H1 (cell line): Measurements from ENCODE around the gene RERE. TPM values are rescaled to one million over a fixed set of nuclear protein-coding genes. Genes with fewer than 3 reads are reported as not detected.

Source experiments
- RBBP5 ChIP-seq: IDR thresholded peaks from 2 replicates; pipeline ENCODE4 v1.7.1; 2012; ENCODE audit warnings: low read depth, mild to moderate bottlenecking, inconsistent platforms, low read length, moderate library complexity, borderline replicate concordance
- RFX5 ChIP-seq: IDR thresholded peaks from 2 replicates; pipeline ENCODE4 v1.6.1; 2011; ENCODE audit warnings: low read depth, low read length, improper control_type of control experiment, borderline replicate concordance
- SUZ12 ChIP-seq: fragments of 200-600 bp; sonication (generic); IDR thresholded peaks from 2 replicates; pipeline ENCODE4 v1.6.1; 2012; ENCODE audit warnings: mild to moderate bottlenecking, inconsistent platforms, low read length, moderate library complexity, mixed read lengths
- TAF7 ChIP-seq: optimal IDR thresholded peaks from 2 replicates; pipeline ENCODE3; 2011; ENCODE audit warnings: low read depth, mild to moderate bottlenecking, inconsistent platforms, low read length, moderate library complexity, borderline replicate concordance
- YY1 ChIP-seq: IDR thresholded peaks from 2 replicates; pipeline ENCODE4 v1.6.1; 2011; ENCODE audit warnings: low read depth, mild to moderate bottlenecking, low read length
- polyA plus RNA-seq, 7 experiments: library from polyadenylated mRNA; depleted of rRNA in 3 of 7; stranded (reverse) in 5 of 7; unstranded in 2 of 7; fragments of >200 nt in 5 of 7; fragments of 200-250 nt in 2 of 7; gene quantifications; 1 replicate in 5 of 7; 2 replicates in 1 of 7; 4 replicates in 1 of 7; pipeline versions ENCODE4 v1.2.1 to v1.2.3, GENCODE V29; 2011 to 2013; ENCODE audit warnings: missing spikeins in 2 of 7, mixed read lengths in 2 of 7
- total RNA-seq: library from RNA; stranded (reverse); fragmentation: NEBNext Ultra II Directional; extraction: Animal tissue kit (Norgen Biotek cat#: 25700); gene quantifications from 2 replicates; pipeline ENCODE4 v1.2.1, GENCODE V29; 2021

The RERE gene
- total and polyA plus RNA-seq, 2 of the 8 experiments (the other 6 are each of a cell fraction or from before 2014, with no cell fraction given), result 15.3 to 142 TPM

DNA sequence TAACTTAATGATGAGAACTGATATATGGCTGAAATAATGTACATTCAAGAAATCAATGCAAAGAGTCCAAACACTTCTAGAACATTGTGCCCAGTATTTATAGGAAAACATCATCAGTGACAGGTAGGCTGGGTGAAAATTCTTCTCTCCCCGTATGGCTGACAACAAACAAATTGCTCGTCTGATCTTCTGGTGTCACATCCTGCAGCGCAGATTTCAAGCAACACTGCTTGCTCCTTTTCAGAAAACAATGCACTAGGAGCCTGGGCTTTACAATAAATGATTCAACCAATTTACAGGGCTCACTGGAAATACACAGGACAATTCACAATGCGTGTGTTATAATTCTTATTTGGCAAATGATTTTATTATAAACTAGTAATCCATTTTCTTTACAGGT, 185.3 kb downstream of the RERE start (continued):
- TF ChIP-seq YY1, result no peak
- no peak for TF ChIP-seq TAF7
- TF ChIP-seq RFX5, result no peak
- no peak for TF ChIP-seq SUZ12
- TF ChIP-seq RBBP5, result no peak
- TF ChIP-seq, all 59 proteins: peak for 0
